Neural cell (in vitro differentiated cells): ENCODE data around the gene BTNL3. TPM values are rescaled to one million over a fixed set of nuclear protein-coding genes. Genes with fewer than 3 reads are reported as not detected.
"Not testable (repeated sequence)": the region's sequence is repeated elsewhere in the genome, so short reads cannot be mapped to it uniquely, and the experiment has no call there.

Experiments
- H2AFZ ChIP-seq: fragments of 200-600, 300-800 bp; sonication (generic), shearing (Covaris generic); 2 replicates; pipeline ENCODE4 v1.6.0; 2014; ENCODE audit warnings: low read depth, mild to moderate bottlenecking, antibody characterized with exemption, low read length, moderate library complexity
- H3F3A ChIP-seq: fragments of 200-600 bp; shearing (Covaris generic); 2 replicates; pipeline ENCODE4 v1.6.1; 2016; ENCODE audit warnings: mild to moderate bottlenecking, moderate library complexity, mixed read lengths, antibody characterized with exemption, low read length; ENCODE audit not compliant: insufficient read depth, poor library complexity, severe bottlenecking
- H3K27ac ChIP-seq: fragments of 200-600, 300-800 bp; sonication (generic), shearing (Covaris generic); 2 replicates; pipeline ENCODE4 v1.5.1; 2014; ENCODE audit warnings: mild to moderate bottlenecking, low read length, moderate library complexity
- H3K27me3 ChIP-seq: fragments of 300-800, 200-600 bp; sonication (generic), shearing (Covaris generic); 2 replicates; pipeline ENCODE4 v1.6.0; 2014; ENCODE audit warnings: mild to moderate bottlenecking, low read depth, low read length, moderate library complexity; ENCODE audit not compliant: insufficient read depth
- H3K36me3 ChIP-seq: fragments of 300-800, 200-600 bp; sonication (generic), shearing (Covaris generic); 2 replicates; pipeline ENCODE4 v1.5.1; 2014; ENCODE audit warnings: mild to moderate bottlenecking, antibody characterized with exemption, low read length, moderate library complexity; ENCODE audit not compliant: insufficient read depth
- H3K4me2 ChIP-seq: fragments of 300-800, 200-600 bp; sonication (generic), shearing (Covaris generic); 2 replicates; pipeline ENCODE4 v1.6.0; 2014; ENCODE audit warnings: mild to moderate bottlenecking, low read length
- H3K4me3 ChIP-seq: fragments of 300-800, 200-600 bp; sonication (generic), shearing (Covaris generic); 2 replicates; pipeline ENCODE4 v1.5.1; 2014; ENCODE audit warnings: mild to moderate bottlenecking, low read length, moderate library complexity
- H3K79me2 ChIP-seq: fragments of 200-600 bp; shearing (Covaris generic); replicated peaks from 2 replicates; pipeline ENCODE4 v1.6.0; 2014; ENCODE audit warnings: mild to moderate bottlenecking, low read length, moderate library complexity; ENCODE audit not compliant: insufficient read depth
- H3K9ac ChIP-seq: fragments of 300-800, 200-600 bp; sonication (generic), shearing (Covaris generic); 2 replicates; pipeline ENCODE4 v1.6.1; 2016; ENCODE audit warnings: mild to moderate bottlenecking, low read length, mixed read lengths
- H3K9me2 ChIP-seq: fragments of 200-600 bp; shearing (Covaris generic); 2 replicates; pipeline ENCODE4 v1.6.1; 2016; ENCODE audit warnings: mild to moderate bottlenecking, low read length, mixed read lengths; ENCODE audit not compliant: insufficient read depth
- H3K9me3 ChIP-seq: fragments of 200-600, 300-800 bp; sonication (generic), shearing (Covaris generic); 2 replicates; pipeline ENCODE4 v1.6.1; 2016; ENCODE audit warnings: mild to moderate bottlenecking, mixed run types, low read length, moderate library complexity, mixed read lengths
- H4K20me1 ChIP-seq: fragments of 200-600 bp; shearing (Covaris generic); 2 replicates; pipeline ENCODE4 v1.6.1; 2016; ENCODE audit warnings: mild to moderate bottlenecking, mixed run types; ENCODE audit not compliant: insufficient read depth
- EP300 ChIP-seq: fragments of 450-650 bp; conservative IDR thresholded peaks from 2 replicates; pipeline ENCODE4 v1.6.1; 2014; ENCODE audit warnings: antibody characterized with exemption, mild to moderate bottlenecking, moderate library complexity; ENCODE audit not compliant: poor library complexity, severe bottlenecking
- EZH2 ChIP-seq: fragments of 200-600, 300-800 bp; shearing (Covaris generic), sonication (generic); IDR thresholded peaks from 2 replicates; pipeline ENCODE4 v1.6.1; 2014; ENCODE audit warnings: antibody characterized with exemption, low read length, borderline replicate concordance, mild to moderate bottlenecking; ENCODE audit not compliant: insufficient read depth, poor library complexity, severe bottlenecking
- MXI1 ChIP-seq: fragments of 450-650 bp; conservative IDR thresholded peaks from 2 replicates; pipeline ENCODE4 v1.6.1; 2014; ENCODE audit warnings: antibody characterized with exemption, mild to moderate bottlenecking; ENCODE audit not compliant: poor library complexity, severe bottlenecking
- POLR2AphosphoS5 ChIP-seq: IDR thresholded peaks from 2 replicates; pipeline ENCODE4 v1.6.1; 2012
- RAD21 ChIP-seq: fragments of 450-650 bp; conservative IDR thresholded peaks from 2 replicates; pipeline ENCODE4 v1.6.1; 2014; ENCODE audit warnings: antibody characterized with exemption, mild to moderate bottlenecking, moderate library complexity
- SMC3 ChIP-seq: fragments of 450-650 bp; conservative IDR thresholded peaks from 2 replicates; pipeline ENCODE4 v1.6.1; 2014; ENCODE audit warnings: antibody characterized with exemption, mild to moderate bottlenecking, moderate library complexity; ENCODE audit not compliant: poor library complexity
- TAF1 ChIP-seq: IDR thresholded peaks from 2 replicates; pipeline ENCODE4 v1.6.1; 2012; ENCODE audit warnings: low read depth
- polyA plus RNA-seq: library from polyadenylated mRNA; depleted of rRNA; stranded (reverse); fragments of >200 nt; gene quantifications from 2 replicates; pipeline ENCODE4 v1.2.3, GENCODE V29; 2014
- TF ChIP-seq, protein P1 (sequence below): fragments of 450-650 bp; IDR thresholded peaks from 2 replicates; pipeline ENCODE4 v1.5.1; 2014; ENCODE audit warnings: antibody characterized with exemption, mild to moderate bottlenecking, moderate library complexity; ENCODE audit not compliant: poor library complexity, severe bottlenecking
- TF ChIP-seq, protein P2 (sequence below): IDR thresholded peaks from 2 replicates; pipeline ENCODE4 v1.6.1; 2012; ENCODE audit warnings: borderline replicate concordance

Gene BTNL3
- polyA plus RNA-seq, 1 donor from 2014 or later, result not detected

DNA sequence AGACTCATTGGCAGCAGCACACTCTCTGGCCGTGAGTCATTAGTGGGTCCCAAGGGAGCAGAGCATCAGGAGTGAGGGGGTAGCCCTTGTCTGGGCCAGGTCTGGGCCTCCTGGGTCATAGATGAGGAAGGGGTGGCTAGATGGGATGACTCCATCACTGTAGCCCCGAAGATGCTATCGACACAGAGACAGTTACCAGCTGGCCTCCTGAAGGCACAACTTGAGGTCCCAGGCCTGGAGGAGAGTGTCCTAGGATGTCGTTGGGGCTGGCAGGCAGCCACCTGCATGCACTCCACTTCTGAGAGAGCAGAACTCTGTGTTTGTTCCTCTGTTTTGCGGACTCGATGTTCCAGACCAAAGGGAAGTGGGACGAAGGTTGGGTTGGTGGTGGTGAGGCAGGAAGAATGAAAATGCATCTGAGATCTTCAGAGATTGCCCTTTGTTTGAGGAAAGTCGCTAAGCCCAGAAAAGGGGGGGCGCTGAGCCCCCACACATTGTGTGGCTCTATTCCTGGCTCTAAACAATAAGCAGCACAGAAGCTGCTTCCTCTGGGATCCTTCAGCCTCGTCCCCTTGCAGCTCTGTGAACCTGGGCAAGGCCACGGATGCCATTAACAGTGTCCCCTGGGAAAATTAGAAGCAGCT, 56.1 kb downstream of the BTNL3 start:
- Histone ChIP-seq H3K4me2 (no peak overlapping the region), H3K9me3 (no peaks in the 10 kb centered on the region), H3K36me3 (no peaks in the 10 kb centered on the region), H2AFZ (no peak overlapping the region), H3K9me2 (no peaks in the 10 kb centered on the region), H3K27ac (no peak overlapping the region), H3K9ac (no peak overlapping the region), H4K20me1 (no peaks in the 10 kb centered on the region), H3K27me3 (peaks cover 21% of the 10 kb centered on the region), H3F3A (no peaks in the 10 kb centered on the region), H3K4me3 (no peak overlapping the region), H3K79me2 (no peaks in the 10 kb centered on the region)
- no peak for TF ChIP-seq TAF1
- TF ChIP-seq, protein P1, sequence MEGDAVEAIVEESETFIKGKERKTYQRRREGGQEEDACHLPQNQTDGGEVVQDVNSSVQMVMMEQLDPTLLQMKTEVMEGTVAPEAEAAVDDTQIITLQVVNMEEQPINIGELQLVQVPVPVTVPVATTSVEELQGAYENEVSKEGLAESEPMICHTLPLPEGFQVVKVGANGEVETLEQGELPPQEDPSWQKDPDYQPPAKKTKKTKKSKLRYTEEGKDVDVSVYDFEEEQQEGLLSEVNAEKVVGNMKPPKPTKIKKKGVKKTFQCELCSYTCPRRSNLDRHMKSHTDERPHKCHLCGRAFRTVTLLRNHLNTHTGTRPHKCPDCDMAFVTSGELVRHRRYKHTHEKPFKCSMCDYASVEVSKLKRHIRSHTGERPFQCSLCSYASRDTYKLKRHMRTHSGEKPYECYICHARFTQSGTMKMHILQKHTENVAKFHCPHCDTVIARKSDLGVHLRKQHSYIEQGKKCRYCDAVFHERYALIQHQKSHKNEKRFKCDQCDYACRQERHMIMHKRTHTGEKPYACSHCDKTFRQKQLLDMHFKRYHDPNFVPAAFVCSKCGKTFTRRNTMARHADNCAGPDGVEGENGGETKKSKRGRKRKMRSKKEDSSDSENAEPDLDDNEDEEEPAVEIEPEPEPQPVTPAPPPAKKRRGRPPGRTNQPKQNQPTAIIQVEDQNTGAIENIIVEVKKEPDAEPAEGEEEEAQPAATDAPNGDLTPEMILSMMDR, result no peak
- no peak for TF ChIP-seq RAD21
- no peak for TF ChIP-seq EZH2
- TF ChIP-seq EP300, result no peak
- TF ChIP-seq MXI1, result no peak
- TF ChIP-seq, protein P2, sequence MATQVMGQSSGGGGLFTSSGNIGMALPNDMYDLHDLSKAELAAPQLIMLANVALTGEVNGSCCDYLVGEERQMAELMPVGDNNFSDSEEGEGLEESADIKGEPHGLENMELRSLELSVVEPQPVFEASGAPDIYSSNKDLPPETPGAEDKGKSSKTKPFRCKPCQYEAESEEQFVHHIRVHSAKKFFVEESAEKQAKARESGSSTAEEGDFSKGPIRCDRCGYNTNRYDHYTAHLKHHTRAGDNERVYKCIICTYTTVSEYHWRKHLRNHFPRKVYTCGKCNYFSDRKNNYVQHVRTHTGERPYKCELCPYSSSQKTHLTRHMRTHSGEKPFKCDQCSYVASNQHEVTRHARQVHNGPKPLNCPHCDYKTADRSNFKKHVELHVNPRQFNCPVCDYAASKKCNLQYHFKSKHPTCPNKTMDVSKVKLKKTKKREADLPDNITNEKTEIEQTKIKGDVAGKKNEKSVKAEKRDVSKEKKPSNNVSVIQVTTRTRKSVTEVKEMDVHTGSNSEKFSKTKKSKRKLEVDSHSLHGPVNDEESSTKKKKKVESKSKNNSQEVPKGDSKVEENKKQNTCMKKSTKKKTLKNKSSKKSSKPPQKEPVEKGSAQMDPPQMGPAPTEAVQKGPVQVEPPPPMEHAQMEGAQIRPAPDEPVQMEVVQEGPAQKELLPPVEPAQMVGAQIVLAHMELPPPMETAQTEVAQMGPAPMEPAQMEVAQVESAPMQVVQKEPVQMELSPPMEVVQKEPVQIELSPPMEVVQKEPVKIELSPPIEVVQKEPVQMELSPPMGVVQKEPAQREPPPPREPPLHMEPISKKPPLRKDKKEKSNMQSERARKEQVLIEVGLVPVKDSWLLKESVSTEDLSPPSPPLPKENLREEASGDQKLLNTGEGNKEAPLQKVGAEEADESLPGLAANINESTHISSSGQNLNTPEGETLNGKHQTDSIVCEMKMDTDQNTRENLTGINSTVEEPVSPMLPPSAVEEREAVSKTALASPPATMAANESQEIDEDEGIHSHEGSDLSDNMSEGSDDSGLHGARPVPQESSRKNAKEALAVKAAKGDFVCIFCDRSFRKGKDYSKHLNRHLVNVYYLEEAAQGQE, result no peak
- no peak for TF ChIP-seq SMC3
- TF ChIP-seq POLR2AphosphoS5, result no peak

DNA sequence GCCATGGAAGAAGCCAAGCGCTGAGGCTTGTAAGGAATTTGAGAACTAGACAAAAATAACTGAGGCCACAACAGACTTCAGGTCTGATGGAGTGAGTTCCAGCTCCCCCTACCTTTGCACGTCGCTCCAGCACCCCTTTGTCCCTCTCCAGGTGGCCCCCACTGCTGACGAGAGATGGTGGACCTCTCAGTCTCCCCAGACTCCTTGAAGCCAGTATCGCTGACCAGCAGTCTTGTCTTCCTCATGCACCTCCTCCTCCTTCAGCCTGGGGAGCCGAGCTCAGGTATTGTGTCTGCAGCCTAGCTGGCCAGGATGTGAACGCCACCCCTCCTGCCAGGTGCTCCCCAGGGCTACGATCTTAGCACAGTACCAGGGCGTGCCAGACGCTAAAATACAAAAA, 56.7 kb downstream of the BTNL3 start:
- no peaks in the 10 kb centered on the region for H4K20me1 ChIP-seq
- H3K9me3 ChIP-seq, result no peaks in the 10 kb centered on the region
- no peaks in the 10 kb centered on the region for H3F3A ChIP-seq
- H3K4me3 ChIP-seq, result no peak overlapping the region
- no peak overlapping the region for H2AFZ ChIP-seq
- H3K36me3 ChIP-seq, result no peaks in the 10 kb centered on the region
- no peaks in the 10 kb centered on the region for H3K9me2 ChIP-seq
- no peak overlapping the region for H3K9ac ChIP-seq
- H3K27me3 ChIP-seq, result peaks cover 27% of the 10 kb centered on the region
- TF ChIP-seq, protein P2, result no peak
- no peak for TF ChIP-seq EP300
- no peak for TF ChIP-seq EZH2
- TF ChIP-seq RAD21, result no peak
- no peak for TF ChIP-seq POLR2AphosphoS5
- no peak for TF ChIP-seq SMC3
- TF ChIP-seq, protein P1, result no peak
- TF ChIP-seq MXI1, result no peak
- no peak for TF ChIP-seq TAF1
- H3K4me2 ChIP-seq, result no peak overlapping the region
- H3K27ac ChIP-seq, result no peak overlapping the region
- no peaks in the 10 kb centered on the region for H3K79me2 ChIP-seq

DNA sequence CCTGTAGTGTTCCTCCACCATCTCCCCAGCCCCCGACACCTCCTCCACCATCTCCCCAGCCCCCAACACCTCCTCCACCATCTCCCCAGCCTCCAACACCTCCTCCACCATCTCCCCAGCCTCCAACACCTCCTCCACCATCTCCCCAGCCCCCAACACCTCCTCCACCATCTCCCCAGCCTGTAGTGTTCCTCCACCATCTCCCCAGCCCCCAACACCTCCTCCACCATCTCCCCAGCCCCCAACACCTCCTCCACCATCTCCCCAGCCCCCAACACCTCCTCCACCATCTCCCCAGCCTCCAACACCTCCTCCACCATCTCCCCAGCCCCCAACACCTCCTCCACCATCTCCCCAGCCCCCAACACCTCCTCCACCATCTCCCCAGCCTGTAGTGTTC, 57.2 kb downstream of the BTNL3 start:
- not testable (repeated sequence) for H3K4me2 ChIP-seq, H3F3A ChIP-seq, H2AFZ ChIP-seq, H3K9me2 ChIP-seq, H3K9me3 ChIP-seq, H3K9ac ChIP-seq, H3K27ac ChIP-seq, H3K36me3 ChIP-seq, H3K79me2 ChIP-seq, H4K20me1 ChIP-seq, H3K4me3 ChIP-seq
- H3K27me3 ChIP-seq, result peaks cover 30% of the 10 kb centered on the region
